Cardiac fibroblast (primary cell): Measurements from ENCODE around the gene SOX30.

Experiments
- DNase-seq, 2 donors: peaks; one replicate each; pipeline versions ENCODE4 v3.0.0 to v3.0.0-alpha.2; 2010; ENCODE audit warnings: low read depth in 2 of 2
- H3K4me3 ChIP-seq, 2 donors: replicated peaks in 1 of 2; 1 replicate in 1 of 2; 2 replicates in 1 of 2; pipeline ENCODE4 v1.5.1; 2011; ENCODE audit warnings: low read depth in 2 of 2, low read length in 2 of 2, mild to moderate bottlenecking in 2 of 2, moderate library complexity in 1 of 2
- TF ChIP-seq, protein P1 (sequence below): IDR thresholded peaks from one replicate; pipeline ENCODE4 v1.5.1; 2011; ENCODE audit warnings: low read depth, mild to moderate bottlenecking, low read length, inconsistent platforms

The SOX30 gene

DNA sequence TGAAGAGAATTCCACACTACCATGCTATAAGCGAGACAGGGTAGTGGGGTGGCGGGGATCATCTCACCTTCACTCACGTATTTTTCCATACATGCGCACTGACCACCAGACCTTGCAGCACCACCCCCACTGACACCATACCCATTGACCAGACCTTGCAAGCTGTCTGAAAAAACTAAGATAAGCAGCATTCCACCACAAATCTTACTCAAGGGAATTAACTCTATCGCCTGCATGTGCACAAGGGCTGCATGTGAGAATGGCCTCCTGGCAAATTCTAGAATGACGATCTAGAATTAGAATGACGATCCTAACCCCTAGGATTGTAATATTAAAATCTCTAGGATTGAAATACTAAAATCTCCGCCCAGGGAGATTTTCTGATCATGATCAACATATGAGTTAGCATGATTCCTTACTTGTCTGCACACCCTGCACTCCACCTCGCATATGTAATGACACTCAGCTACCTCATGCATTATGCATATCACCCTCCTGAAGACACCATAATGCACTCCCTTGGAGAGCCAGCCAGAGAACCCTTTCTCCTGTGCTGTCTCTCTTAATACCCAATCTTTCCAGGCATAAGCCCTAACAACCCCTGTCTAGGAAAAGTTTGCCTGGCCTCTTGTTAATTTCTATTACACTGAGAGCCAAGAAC, 11.7 kb downstream of the SOX30 start:
- H3K4me3 ChIP-seq, result no peak overlapping the region
- DNase-seq, result no peak
- TF ChIP-seq, protein P1, sequence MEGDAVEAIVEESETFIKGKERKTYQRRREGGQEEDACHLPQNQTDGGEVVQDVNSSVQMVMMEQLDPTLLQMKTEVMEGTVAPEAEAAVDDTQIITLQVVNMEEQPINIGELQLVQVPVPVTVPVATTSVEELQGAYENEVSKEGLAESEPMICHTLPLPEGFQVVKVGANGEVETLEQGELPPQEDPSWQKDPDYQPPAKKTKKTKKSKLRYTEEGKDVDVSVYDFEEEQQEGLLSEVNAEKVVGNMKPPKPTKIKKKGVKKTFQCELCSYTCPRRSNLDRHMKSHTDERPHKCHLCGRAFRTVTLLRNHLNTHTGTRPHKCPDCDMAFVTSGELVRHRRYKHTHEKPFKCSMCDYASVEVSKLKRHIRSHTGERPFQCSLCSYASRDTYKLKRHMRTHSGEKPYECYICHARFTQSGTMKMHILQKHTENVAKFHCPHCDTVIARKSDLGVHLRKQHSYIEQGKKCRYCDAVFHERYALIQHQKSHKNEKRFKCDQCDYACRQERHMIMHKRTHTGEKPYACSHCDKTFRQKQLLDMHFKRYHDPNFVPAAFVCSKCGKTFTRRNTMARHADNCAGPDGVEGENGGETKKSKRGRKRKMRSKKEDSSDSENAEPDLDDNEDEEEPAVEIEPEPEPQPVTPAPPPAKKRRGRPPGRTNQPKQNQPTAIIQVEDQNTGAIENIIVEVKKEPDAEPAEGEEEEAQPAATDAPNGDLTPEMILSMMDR, result no peak

DNA sequence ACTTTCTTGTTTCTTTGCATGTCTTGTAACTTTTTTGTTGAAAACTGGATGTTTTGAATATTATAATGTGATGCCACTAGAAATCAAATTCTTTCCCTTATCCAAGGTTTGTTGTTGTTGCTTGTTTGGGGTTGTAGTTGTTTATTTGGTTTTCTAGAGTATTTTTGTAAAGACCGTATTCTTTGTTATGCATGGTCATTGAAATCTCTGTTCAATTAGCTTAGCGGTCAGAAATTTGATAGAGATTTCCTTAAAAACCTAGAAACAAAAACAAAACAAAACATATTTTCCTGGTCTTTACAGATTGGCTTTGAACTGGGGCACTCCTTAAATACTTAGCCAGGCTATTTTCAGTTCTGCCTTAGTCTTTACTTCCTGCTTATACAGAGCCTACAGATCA, 21.9 kb downstream of the SOX30 start:
- no peak for DNase-seq
- H3K4me3 ChIP-seq, result no peak overlapping the region
- TF ChIP-seq, protein P1, result no peak

DNA sequence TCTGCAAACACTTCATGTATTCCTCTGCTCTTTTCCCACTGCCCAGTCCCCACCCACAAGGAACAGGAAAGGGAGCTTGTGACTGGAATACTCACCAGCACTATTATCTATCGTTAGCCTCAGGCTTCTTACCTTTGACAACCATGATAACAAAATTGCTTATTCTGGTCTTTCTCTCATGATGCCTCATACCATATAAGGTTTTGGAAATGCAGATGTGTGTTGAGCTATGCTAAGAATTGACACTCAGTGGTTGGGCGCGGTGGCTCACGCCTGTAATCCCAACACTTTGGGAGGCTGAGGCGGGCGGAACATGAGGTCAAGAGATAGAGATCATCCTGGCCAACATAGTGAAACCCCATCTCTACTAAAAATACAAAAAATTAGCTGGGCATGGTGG, 25.4 kb downstream of the SOX30 start:
- no peak for DNase-seq
- TF ChIP-seq, protein P1, result no peak
- no peak overlapping the region for H3K4me3 ChIP-seq

DNA sequence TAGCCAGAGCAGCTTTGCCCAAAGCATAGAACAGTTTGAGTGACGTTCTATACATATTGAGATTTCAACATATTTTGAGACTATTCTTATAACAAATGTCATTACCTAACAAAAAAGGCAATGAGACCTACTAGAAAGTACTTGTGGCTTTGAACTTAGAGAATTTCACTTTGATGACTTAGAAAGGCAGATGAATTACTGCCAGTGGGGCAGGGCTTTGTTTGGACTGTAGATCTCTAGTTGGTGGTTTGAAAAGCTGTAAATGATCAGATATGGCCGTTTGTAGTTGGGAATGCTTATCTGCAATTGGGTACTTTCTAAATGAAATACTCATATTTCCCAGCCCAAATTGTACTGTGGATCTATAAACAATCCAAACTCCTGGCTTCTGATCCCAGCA, 28.1 kb downstream of the SOX30 start:
- TF ChIP-seq, protein P1, result no peak
- H3K4me3 ChIP-seq, result no peak overlapping the region
- DNase-seq, result no peak

DNA sequence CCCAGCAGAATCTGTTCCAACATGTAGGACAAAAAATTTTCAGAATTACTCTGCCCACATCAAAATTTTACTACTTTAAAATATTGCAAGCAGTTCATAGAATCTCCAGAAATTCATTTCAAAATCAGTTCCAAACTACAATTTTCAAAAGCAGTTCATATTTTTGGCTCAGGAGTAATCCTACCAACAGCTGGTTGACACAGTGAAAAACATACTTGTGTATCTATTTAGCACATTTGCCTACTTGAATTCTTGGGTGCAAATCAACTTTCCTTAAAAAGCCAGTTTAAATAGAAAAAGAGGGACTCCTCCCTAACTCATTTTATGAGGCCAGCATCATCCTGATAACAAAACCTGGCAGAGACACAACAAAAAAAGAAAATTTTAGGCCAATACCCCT, 31.5 kb downstream of the SOX30 start:
- no peak for DNase-seq
- no peak overlapping the region for H3K4me3 ChIP-seq
- TF ChIP-seq, protein P1, result no peak

DNA sequence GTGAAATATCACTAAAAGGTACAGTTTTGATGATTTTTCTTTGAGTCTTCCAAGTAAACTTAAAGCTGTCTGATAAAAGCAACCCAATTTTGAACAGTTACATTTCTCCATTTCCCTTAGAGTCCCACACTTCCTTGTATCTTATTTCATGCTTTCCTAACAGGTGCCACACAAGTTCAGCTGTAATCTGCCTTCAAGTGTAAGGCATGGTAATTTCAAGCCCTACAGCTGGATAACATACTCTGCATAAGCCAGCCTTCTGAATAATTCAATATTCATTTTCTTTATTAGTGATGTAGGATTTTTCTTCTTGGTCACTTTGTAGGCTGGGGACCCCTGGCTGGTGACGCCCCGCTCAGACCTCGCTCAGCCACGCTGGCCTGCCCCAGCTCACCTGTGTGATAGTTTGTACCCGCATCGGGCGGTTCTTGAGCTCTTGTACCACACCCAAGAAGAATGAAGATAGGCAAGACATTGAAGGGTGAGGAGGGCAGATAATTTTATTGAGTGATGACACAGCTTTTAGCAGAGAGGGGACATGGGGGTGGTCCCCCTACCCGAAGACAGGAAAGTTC, 34.0 kb downstream of the SOX30 start:
- DNase-seq, result no peak
- TF ChIP-seq, protein P1, result no peak
- H3K4me3 ChIP-seq, result no peak overlapping the region

DNA sequence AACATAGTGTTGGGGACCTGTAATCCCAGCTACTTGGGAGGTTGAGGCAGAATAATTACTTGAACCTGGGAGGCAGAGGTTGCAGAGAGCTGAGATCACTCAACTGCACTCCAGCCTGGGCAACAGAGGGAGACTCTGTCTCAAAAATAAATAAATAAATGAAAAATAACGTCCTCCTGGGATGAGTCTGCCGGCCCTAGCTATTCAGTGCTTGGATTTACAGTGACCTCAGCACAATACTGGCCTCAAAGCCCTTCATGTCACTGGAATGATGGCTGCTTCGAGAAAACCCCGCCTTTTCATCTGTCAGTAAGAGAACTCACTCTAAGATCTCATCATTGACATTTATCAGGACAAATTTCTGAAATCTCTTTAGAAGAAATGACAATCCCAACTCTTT, 35.5 kb downstream of the SOX30 start:
- TF ChIP-seq, protein P1, result no peak
- no peak for DNase-seq
- H3K4me3 ChIP-seq, result no peak overlapping the region
